Spleen (tissue), 7 donors: Measurements from ENCODE around the gene SETD4.

ENCODE experiments used
- CTCF ChIP-seq, 11 experiments: fragments of 200-600 bp in 7 of 11; fragments of 450-650 bp in 4 of 11; sonication (generic) in 4 of 11; IDR thresholded peaks in 8 of 11; conservative IDR thresholded peaks in 3 of 11; 1 replicate in 7 of 11; 2 replicates in 4 of 11; pipeline versions ENCODE4 v1.4.0 to v1.8.0; 2016 to 2021; ENCODE audit warnings: antibody characterized with exemption in 11 of 11, inconsistent platforms in 4 of 11, mild to moderate bottlenecking in 1 of 11
- POLR2AphosphoS5 ChIP-seq, 3 donors: sonication (generic); formaldehyde crosslinking; IDR thresholded peaks; one replicate each; pipeline ENCODE4 v1.5.1; 2017; ENCODE audit warnings: antibody characterized with exemption in 3 of 3
- donor health status: DM: no; HTN: no; CAD: no; lungs with moderate emphysema.
- donor health status: DM: no; HTN: no; CAD: no.
- donor health status: DM: no; HTN: no; CAD: no.

- TF ChIP-seq CTCF (IDR thresholded peaks at IDR 0.05 in 8 of 11, conservative IDR thresholded peaks at IDR 0.05 in 3 of 11) (no peak), POLR2AphosphoS5 (IDR thresholded peaks at IDR 0.05) (no peak)
Observed at GRCh38 chr21:35987475-35987874, 72.9 kb downstream of the SETD4 start.
